ENCODE results near the gene KLK6.
A peak's percentile ranks its signal among the peaks of the same experiment; 100 is the strongest.

The KLK6 gene

DNA sequence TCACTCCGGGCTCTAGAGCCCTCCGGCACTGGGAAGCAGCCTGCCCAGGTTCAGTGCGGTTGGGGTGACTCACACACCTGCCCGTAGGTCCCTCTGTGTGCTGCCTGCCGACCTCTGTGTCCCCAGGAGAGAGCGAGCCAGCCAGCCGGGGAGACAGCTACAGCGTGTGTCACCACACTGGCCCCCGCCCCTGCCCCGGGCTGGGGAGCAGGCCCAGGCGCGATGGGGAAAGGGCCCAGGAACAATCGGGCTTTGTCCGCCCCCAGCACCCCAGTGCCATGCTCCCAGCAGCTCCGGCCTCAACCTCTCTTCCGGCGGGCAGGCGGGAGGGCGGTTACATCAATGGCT, at the start of gene KLK6:
TSS of gene KLK6 (minus strand) at position 179 of the 348 bp plus-strand sequence. CDS start 1,487 bp downstream, outside the sequence.
- DNase-seq (ENCODE audit: low read depth in 2 of 2, low spot score in 1 of 2) = no peak

- no peak for DNase-seq (ENCODE audit: low read depth in 2 of 2, low spot score in 1 of 2)
Measured at GRCh38 chr19:51018745-51019543, 49.6 kb upstream of the KLK6 start.

GRCh38 chr19:51016798-51017683, 47.6 kb upstream of the KLK6 start:
- peak in 1 of 2 donors; percentile 24 for DNase-seq (ENCODE audit: low read depth in 2 of 2, low spot score in 1 of 2)

GRCh38 chr19:51015691-51016267, 46.4 kb upstream of the KLK6 start:
- no peak for DNase-seq (ENCODE audit: low read depth in 2 of 2, low spot score in 1 of 2)

DNA sequence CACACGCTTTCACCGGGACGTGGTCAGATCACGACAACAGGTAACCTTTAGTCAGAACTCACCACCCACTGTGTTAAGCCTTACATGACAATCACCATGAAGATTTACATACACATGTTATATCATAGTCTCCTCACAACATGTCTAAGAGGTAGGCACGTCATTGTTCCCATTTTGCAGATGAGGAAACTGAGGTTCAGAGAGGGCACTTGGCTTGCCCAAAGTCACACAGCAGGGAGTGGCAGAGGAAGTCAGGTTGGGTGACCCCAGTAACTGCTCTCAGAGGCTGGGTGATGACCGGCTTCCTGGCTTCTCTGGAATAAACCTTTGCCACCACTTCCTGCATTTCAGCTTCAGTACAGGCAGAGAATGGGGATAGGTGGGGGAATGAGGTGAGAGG, 44.9 kb upstream of the KLK6 start:
- DNase-seq (ENCODE audit: low read depth in 2 of 2, low spot score in 1 of 2) = no peak

GRCh38 chr19:51012661-51013190, 43.3 kb upstream of the KLK6 start:
- no peak for DNase-seq (ENCODE audit: low read depth in 2 of 2, low spot score in 1 of 2)

DNA sequence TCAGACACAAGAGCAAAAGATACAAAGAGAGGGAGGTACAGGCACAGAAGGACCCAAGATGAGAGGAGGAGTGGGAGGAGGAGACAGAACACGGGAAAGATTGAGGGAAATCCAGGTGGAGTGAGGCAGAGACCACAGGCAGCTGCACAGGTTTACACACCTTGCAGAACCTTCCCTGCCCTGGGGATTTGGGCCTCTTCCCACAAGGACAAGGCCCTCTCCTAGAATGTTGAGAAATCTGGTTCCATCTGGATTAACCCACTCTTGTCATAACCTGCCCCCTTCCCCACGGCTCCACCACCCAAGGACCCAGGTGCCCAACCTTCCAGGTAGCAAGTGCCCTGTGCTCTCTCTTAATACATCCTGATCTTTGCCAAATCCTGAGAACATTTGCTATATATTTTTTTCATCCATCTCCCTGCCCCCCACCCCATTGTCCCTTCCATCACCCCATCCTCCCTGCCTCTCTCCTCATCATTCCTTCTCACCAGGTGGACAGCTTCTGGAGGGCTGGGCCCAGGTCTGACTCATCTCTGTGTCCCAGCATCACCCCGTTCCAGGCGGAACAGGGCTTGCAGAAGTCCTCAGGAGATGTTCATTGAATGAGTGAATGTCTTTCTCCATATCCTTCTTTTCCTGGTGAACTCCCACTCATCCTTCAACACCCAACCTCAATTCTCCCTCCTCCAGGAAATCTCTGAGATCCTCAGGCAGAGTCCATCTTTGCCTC, 40.8 kb upstream of the KLK6 start:
- DNase-seq (ENCODE audit: low read depth in 2 of 2, low spot score in 1 of 2) = no peak

DNA sequence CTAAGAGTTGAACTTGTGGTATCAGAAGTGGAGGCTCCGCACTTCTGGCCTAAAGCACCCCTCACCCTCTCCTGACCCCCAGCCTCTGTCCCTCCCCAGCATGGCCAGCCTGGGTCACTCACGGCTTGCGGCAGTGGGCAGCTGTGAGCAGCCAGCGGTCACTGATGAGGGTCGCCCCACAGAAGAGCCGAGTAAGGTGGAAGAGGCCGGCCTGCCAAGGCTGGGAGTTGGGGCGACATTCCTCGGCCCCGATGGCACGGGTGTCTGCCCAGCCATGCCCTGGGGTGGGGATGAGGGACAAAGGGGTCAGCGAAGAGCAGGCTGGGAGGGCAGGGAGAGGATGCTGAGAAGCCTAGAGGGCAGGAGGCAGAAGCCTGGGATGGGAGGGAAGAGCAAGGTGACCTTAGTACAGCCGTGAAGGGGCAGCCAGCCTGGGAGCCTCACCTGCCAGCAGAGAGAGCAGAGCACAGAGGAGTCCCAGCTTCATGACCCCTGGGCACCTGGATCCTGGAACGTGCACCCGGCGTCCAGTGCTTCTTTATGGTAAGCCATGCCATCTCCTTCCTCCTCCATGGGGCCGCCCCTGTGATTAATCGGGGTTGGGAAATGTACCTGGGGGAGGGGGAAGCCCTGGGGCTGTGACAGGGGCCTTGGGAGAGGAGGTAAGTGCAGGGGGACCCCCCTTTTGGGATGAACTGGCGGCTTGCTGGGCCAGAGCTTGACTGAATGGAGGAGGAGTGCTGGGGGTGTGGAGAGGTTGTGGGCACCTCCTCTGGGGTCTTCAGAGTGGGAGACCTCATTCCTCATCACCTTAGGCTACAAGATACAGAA, 39.9 kb upstream of the KLK6 start:
- no peak for DNase-seq (ENCODE audit: low read depth in 2 of 2, low spot score in 1 of 2)

DNA sequence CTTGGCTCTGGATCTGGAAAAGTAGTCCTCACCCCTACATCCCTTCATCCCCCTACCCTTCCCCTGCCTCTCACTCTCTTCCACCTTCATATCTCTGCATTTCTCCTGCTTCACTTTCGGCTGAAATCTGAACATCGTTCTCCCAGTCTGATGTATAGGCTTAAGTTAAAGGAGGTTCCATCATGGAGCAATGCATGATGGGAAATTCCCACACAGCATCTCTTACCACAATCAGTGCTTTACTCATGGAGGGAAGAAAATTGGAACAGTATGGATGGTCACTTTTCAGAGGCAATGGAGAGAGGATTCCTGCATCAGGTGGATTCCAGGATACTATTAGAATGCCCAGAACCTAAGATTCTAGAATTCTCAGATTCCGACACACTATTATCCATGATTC, 38.1 kb upstream of the KLK6 start:
- no peak for DNase-seq (ENCODE audit: low read depth in 2 of 2, low spot score in 1 of 2)

DNA sequence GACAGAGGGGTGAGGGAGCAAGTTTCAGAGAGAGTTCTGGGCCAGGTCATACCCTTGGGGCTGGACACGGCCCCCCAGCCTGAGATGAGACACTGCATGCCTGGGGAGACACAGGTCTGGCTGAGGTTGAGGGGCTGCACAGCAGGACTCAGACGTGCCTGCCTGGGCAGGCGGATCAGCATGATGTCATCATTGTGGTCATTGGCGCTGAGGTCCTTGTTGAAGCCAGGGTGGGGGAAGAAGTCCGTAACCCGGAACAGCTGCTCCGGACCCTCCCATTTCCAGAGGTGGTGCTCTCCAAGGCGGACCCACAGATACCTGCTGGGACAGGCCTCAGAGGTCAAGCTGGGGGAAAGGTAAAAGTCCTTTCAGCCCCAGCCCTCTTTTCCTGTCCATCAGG, 37.0 kb upstream of the KLK6 start:
- no peak for DNase-seq (ENCODE audit: low read depth in 2 of 2, low spot score in 1 of 2)

- no peak for DNase-seq (ENCODE audit: low read depth in 2 of 2, low spot score in 1 of 2)
Measured at GRCh38 chr19:51005248-51005647, 35.9 kb upstream of the KLK6 start.

DNA sequence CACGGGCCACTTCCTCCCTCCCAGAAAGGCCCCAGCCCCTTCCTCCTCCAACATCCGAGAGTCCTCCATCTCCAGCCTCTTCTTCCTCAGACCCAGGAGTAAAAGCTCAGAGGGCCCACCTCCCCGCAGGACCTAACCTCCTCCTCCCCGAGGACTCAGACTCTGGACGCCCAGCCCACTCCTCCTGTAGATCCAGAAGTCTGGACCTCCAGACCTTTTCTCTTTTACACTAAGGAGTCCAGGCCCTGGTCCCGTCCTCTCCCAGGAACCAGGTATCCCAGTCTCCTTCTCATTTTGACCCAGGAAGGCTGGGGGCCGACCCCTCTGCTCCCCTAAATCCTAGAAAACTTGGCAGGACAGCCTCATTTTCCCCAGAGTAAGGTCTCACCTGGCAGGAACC, 33.9 kb upstream of the KLK6 start:
- no peak for DNase-seq (ENCODE audit: low read depth in 2 of 2, low spot score in 1 of 2)

GRCh38 chr19:51002542-51003311, 33.3 kb upstream of the KLK6 start:
- no peak for DNase-seq (ENCODE audit: low read depth in 2 of 2, low spot score in 1 of 2)

DNA sequence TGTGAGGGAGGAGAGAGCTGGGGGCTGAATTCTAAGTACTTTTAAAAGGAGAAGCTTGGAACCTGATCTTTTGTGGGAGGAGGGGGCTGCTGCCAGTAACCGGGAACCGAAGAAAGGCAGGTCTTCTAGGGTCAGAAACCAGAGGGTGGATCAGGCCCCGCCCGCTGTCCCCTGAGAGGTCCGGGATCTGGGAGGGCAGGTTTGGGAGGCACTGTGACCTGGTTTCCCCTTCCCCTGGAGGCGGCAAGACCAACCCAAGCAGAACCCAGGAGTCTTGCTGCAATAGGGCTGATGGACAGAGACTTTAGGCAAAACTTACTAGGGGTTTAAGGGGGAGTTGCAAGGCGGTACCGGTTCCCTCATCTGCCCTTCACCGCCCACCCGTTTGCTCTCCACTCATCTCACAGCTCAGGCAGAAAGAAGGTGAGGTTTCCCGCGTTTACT, 32.7 kb upstream of the KLK6 start:
- no peak for DNase-seq (ENCODE audit: low read depth in 2 of 2, low spot score in 1 of 2)

DNA sequence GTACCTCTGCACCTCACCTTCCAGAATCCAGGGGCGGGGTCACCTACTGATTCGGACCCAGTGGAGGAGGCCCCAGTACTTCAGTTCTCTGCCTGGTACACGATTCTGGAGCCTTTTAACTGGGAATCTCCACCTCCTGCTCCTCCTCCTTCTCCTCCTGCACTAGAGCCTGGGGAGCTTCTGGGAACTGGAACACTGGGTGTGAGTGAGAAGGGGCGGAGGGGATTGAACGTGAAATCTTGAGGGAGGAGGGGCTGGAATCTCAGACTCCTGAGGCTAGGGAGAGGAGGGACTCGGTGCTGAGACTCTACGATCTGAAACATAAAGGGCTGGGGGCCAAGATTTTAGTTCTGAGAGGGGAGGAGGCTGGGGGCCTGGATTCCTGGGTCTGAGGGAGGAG, 32.1 kb upstream of the KLK6 start, which contains the start of gene KLK8:
TSS of gene KLK8 (minus strand) at position 90 of the 400 bp plus-strand sequence. CDS start 437 bp downstream, outside the sequence.
- DNase-seq (ENCODE audit: low read depth in 2 of 2, low spot score in 1 of 2) = no peak

GRCh38 chr19:51000981-51001380, 31.6 kb upstream of the KLK6 start:
- no peak for DNase-seq (ENCODE audit: low read depth in 2 of 2, low spot score in 1 of 2)

- DNase-seq (ENCODE audit: low read depth in 2 of 2, low spot score in 1 of 2) = no peak
Measured at GRCh38 chr19:51000426-51000825, 31.0 kb upstream of the KLK6 start.

- DNase-seq (ENCODE audit: low read depth in 2 of 2, low spot score in 1 of 2) = no peak
Measured at GRCh38 chr19:50998686-50999085, 29.3 kb upstream of the KLK6 start.

GRCh38 chr19:50998061-50998460, 28.7 kb upstream of the KLK6 start:
- no peak for DNase-seq (ENCODE audit: low read depth in 2 of 2, low spot score in 1 of 2)
